GM06990 (cell line): ENCODE measurements around the gene EXOC3L4.

Experiments
- DNase-seq: peaks from one replicate; pipeline ENCODE4 v3.0.0-alpha.2; 2011; ENCODE audit not compliant: insufficient read length; ENCODE audit errors: extremely low read depth
- H3K27me3 ChIP-seq: replicated peaks from 2 replicates; pipeline ENCODE4 v1.6.0; 2011; ENCODE audit warnings: low read length; ENCODE audit not compliant: control insufficient read depth, insufficient read depth
- H3K36me3 ChIP-seq: 2 replicates; pipeline ENCODE4 v1.5.1; 2011; ENCODE audit warnings: low read length; ENCODE audit not compliant: control insufficient read depth, insufficient read depth
- H3K4me3 ChIP-seq: replicated peaks from 2 replicates; pipeline ENCODE4 v1.5.1; 2011; ENCODE audit warnings: low read depth, mild to moderate bottlenecking, control low read depth, low read length
- CTCF ChIP-seq: IDR thresholded peaks from 2 replicates; pipeline ENCODE4 v1.5.1; 2011; ENCODE audit warnings: low read length, control low read depth, mild to moderate bottlenecking, inconsistent platforms; ENCODE audit not compliant: insufficient read depth, poor library complexity, severe bottlenecking

Gene EXOC3L4

GRCh38 chr14:103143506-103143905, 49.0 kb downstream of the EXOC3L4 start:
- Histone ChIP-seq H3K4me3 (no peak overlapping the region), H3K27me3 (no peaks in the 10 kb centered on the region), H3K36me3 (no peaks in the 10 kb centered on the region)
- TF ChIP-seq CTCF, result no peak
- DNase-seq, result no peak

GRCh38 chr14:103144085-103144484, 49.6 kb downstream of the EXOC3L4 start:
- Histone ChIP-seq H3K4me3 (no peak overlapping the region), H3K36me3 (no peaks in the 10 kb centered on the region), H3K27me3 (no peaks in the 10 kb centered on the region)
- no peak for TF ChIP-seq CTCF
- no peak for DNase-seq

GRCh38 chr14:103146141-103146709, 51.7 kb downstream of the EXOC3L4 start:
- no peak for DNase-seq
- Histone ChIP-seq H3K27me3 (no peaks in the 10 kb centered on the region), H3K4me3 (no peak overlapping the region), H3K36me3 (no peaks in the 10 kb centered on the region)
- no peak for TF ChIP-seq CTCF

GRCh38 chr14:103149351-103150237, 55.1 kb downstream of the EXOC3L4 start:
- Histone ChIP-seq H3K4me3 (no peak overlapping the region), H3K27me3 (no peaks in the 10 kb centered on the region), H3K36me3 (no peaks in the 10 kb centered on the region)
- DNase-seq, result no peak
- TF ChIP-seq CTCF, result no peak

- Histone ChIP-seq H3K36me3 (no peaks in the 10 kb centered on the region), H3K27me3 (no peaks in the 10 kb centered on the region), H3K4me3 (no peak overlapping the region)
- TF ChIP-seq CTCF, result no peak
- DNase-seq, result no peak
Measured at GRCh38 chr14:103151270-103151945, 56.9 kb downstream of the EXOC3L4 start.
